NCI-H748 treated with DMSO at 0.1 percent for 48 hours (cell line): ENCODE results near the gene PRKG1.
"Not testable (repeated sequence)": the region's sequence is repeated elsewhere in the genome, so short reads cannot be mapped to it uniquely, and the experiment has no call there.

ENCODE experiments used
- DNase-seq: peaks from one replicate; lab custom pipeline; 2025; lab: John Stamatoyannopoulos, UW

The PRKG1 gene

DNA sequence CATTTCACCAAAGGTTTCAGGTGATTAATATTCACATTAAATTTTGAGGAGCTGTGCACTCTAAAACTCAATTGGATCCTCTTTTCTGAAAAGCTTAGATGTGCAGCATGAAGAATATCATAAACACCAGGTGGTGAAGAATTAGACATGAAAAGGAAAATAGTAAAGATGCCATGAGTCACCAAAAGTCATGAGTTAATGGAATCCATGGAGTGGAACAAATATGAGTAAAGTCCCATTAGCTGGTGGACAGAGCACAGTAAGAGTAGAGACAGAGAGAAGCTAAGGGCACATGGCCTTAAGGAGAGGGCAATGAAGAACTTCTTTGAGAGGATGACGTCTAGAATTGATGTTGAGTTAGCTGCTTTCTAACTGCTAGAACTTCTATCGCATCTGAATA lies 353.5 kb downstream of the PRKG1 start:
- no peak for DNase-seq

GRCh38 chr10:51430506-51430905 lies 356.2 kb downstream of the PRKG1 start:
- DNase-seq = no peak

GRCh38 chr10:51433949-51434475 lies 359.7 kb downstream of the PRKG1 start:
- DNase-seq = no peak

- no peak for DNase-seq
These were observed 362.5 kb downstream of the PRKG1 start for GRCh38 chr10:51436805-51437204.

DNA sequence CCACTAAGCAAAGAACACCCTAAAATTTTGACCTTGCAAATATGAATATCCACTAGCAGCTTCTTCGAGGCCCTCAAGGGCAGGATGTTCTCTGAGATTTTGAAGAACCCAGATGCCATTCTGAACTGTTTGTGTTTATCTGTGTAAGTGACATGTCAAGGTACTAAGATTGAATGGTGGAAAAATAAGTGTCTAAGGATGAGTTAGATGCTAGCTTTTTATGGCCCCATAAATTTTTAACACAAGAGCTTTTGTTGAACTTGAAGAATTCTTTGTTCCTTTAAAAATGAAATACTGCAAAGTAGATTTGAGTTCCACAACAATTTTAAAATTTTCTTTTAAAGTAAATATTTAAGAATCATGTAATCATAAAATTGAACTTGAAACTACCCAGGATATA lies 365.4 kb downstream of the PRKG1 start:
- no peak for DNase-seq

DNA sequence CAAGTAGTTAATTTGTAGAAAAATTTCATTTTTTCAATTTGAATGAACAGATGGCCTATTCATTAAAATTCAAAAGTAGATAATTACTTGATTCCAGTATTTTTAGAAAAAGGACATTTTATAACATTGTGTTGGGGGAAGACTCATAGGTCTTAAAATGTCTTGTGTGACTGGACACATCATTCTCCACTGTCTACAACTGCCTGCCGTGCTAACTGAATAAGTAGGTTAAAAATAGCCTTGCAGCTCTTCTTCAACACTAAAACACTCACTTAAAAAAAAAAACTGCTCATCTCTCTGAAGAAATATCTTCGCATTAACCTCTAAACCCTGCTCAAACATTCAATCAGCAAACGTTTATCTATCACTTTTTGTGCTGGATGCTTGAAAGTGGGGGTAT lies 371.3 kb downstream of the PRKG1 start:
- no peak for DNase-seq

GRCh38 chr10:51447119-51447518 lies 372.8 kb downstream of the PRKG1 start:
- DNase-seq = no peak

DNA sequence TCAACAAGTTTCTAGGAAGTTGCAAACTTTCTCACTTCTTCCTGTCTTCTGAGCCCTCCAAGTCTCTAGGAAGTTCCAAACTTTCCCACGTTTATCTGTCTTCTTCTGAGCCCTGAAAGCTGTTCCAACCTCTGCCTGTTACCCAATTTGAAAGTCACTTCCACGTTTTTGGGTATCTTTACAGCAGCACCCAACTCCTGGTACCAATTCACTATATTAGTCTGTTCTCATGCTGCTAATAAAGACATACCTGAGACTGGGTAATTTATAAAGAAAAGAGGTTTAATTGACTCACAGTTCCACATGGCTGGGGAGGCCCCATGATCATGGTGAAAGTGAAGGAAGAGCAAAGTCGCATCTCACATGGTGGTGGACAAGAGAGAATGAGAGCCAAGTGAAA lies 381.5 kb downstream of the PRKG1 start:
- DNase-seq = not testable (repeated sequence)

DNA sequence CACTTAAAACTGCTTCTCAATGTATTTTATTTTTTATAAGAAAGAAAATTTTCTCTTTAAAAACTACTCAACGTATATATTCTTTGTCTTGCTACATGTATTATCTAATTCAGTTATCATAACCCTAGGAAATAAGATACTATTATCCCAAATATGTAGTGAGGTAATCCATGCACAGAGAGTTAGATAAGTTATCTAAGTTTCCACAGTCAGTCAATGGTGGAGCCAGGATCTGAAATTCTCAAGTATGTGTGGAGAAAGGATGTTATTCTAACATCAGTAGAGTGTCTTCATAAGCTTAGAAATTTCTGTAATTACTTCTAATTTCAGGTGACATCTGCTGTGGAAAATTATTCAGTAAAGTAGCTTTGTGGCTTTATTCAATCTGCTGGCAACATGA lies 385.2 kb downstream of the PRKG1 start:
- no peak for DNase-seq

DNA sequence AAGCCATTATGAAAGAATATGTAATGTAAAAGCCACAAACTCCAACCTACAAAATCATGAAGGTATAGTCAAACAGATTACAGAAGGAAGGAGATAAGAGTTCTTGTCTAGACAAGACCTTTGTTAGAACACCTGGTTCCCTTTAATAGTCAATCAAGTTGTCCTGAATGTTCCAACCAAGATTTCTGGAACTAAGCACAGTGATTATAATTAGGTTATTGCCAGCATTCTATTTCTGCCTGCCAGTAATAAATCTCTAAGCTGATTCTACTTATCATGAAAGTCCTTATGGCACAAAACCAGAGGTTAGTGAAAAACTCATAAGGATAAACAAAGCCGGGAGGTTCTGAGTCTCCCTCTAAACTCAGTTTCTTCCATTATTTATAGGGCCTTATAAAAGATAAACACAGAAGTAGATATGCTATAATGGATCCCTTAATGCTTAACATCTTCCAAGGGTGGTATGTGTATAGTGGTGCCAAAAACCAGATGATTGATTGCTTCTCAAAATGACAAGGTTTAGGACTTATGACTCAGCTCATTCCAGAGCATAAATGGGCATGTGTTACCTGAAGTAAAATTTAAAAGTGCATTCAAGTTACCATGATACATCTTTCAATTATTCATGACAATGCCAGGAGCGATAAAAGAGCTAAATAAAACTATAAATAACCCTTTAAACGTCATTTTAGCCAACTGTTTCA lies 387.9 kb downstream of the PRKG1 start:
- DNase-seq = no peak

GRCh38 chr10:51468424-51468823 lies 394.1 kb downstream of the PRKG1 start:
- no peak for DNase-seq

- no peak for DNase-seq
These were observed 395.4 kb downstream of the PRKG1 start for GRCh38 chr10:51469686-51470085.

DNA sequence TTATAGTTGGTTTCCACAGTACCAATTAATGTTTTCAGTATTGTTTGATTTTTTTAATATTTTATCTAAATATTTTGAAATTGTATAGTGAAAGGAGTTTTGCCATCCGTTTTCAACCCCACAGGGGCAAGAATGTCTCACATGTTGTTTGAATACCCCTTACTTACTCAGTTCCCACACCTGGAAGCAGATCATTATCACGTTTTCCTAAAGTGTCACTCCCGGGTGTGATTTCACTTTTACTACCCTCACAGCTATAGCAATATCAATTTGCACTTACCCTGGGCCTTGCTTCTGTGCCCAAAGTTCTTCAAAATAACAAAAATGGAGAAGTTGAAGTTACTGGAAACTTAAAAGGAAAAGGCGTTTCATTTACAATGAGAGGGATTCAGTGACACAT lies 397.0 kb downstream of the PRKG1 start:
- no peak for DNase-seq

- DNase-seq = no peak
These were observed 397.9 kb downstream of the PRKG1 start for GRCh38 chr10:51472154-51472553.

- no peak for DNase-seq
These were observed 405.4 kb downstream of the PRKG1 start for GRCh38 chr10:51479711-51480110.

GRCh38 chr10:51485668-51486067 lies 411.4 kb downstream of the PRKG1 start:
- no peak for DNase-seq

DNA sequence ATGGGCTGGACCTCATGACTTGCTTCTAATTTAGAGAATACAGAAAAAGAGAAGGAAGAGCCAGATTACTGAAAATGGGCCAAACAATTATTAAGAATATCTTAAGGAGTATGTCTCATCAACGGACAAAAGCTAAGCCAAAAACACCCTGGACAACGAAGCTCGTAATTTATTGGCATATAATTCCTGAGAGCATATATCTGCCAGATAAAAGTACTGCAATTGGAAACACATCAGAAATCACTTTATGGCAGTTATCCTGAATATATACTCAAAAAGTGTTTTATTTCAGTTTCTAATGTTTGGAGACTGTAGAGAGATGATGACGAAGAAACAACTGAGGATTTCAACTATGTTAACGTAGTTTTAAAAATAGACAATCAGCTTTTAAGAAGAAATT lies 413.3 kb downstream of the PRKG1 start:
- DNase-seq = no peak

DNA sequence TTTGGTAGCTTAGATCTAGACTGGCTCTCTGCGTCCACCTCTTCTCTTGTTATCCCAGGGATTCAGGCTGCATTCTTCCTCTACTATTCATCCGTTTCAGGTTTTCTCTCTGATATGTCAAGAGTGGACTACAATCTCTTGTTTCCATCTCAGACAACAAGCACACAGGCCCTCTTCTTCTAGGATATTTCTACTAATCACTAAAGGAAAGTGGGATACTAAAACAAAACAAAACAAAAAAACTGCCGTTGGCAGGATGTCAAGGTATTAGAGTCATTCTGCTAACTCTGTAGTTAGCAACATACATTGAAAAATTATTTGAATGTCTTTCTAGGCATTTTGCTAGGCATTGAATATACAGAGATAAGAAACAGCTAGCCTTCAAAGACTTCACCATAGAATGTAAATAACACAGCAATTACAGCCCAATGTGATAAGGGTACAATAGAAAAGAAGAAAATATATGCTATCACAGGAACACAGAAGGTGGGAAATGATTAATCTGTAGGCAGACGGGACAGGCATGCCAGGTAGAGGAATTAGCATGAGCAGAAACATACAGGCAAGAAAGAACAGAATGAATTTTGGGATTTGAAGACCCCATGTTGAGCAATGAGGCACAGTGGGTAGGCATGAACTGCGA lies 414.6 kb downstream of the PRKG1 start:
- no peak for DNase-seq

- no peak for DNase-seq
These were observed 424.1 kb downstream of the PRKG1 start for GRCh38 chr10:51498424-51498823.

DNA sequence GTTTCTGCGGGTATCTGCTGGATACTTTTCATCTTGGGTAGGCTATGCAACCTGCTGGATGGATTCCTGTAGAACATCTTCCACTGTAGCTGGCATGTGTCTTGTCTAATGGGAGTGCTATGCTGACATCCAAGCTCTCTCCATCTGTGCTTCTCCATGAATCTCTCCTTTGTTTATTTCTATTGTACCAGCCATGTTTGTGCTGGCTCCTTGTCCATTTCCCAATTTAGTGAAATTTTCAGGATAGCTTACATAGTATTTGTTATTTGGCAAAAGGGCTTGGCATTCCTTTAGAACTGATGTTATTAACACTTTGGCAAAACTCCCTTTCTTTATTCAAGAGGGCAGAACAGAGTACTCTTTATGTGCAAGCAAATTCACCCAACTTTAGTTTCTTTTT lies 427.1 kb downstream of the PRKG1 start:
- DNase-seq = no peak

- DNase-seq = no peak
These were observed 427.8 kb downstream of the PRKG1 start for GRCh38 chr10:51502124-51502523.

DNA sequence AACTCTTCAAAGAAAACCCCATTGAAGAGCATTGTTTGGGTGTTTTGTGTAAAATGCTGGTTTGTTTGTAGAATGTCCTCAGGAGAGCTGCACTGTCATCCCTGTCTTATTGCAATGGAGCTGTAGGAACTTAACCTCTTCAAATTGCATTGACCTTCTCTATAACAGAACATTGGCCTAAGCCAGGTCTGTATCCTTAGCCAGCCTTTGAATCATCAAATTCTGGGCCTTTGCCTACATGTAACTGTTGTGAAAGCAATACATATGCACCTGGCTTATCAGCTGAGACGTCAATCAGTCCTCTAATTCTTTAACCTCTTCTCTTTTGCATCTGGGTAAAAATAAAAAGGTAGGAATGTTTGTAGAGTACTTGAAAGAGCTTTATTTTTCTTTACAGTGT lies 429.1 kb downstream of the PRKG1 start:
- DNase-seq = no peak

DNA sequence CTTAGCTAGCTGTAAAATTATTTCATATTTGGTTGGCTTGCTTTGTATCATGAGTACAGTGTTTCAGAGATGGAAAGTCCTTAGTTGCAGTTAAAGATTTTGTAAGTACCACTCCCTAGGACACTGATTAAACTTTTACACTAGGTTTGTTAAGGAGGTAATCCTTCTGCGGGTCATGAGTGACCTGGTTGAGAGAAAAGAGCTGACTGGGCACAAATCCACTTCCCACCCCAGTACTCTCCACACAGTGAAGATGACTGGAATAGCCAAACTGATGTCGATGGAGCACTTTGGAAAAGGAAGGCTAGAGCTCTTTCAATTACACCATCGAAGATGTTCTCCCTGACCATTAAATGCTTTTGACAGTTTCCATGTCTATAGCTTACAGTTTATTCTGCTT lies 433.2 kb downstream of the PRKG1 start:
- no peak for DNase-seq

DNA sequence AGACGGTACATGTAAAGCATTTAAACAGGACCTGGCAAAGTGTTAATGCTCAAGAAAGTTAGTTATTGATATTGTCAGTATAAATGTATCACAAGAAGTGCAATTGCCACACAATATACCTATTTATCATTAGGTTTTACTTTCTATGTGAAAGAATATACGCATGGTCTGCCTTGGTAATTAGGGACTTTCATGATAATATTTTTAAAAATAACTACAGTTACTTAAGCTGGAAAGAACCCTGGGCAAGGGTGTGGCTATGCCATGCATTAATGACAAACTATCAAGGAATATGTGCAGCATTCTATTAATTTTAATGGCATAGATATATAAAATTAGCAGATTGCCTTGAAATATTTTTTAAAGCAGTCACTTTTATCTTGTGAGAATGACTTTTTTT lies 433.9 kb downstream of the PRKG1 start:
- no peak for DNase-seq
